GM12878 (cell line): ENCODE measurements around the gene TOPORS. TPM values are rescaled to one million over a fixed set of nuclear protein-coding genes. Genes with fewer than 3 reads are reported as not detected.

ENCODE experiments used
- ATF2 ChIP-seq: IDR thresholded peaks from 2 replicates; pipeline ENCODE4 v1.6.1; 2012; ENCODE audit warnings: low read length, inconsistent platforms
- BHLHE40 ChIP-seq, 2 experiments: fragments of 450-650 bp in 1 of 2; IDR thresholded peaks; 2 replicates each; pipeline ENCODE4 v1.6.1; 2011 to 2017; ENCODE audit warnings: low read depth in 2 of 2, borderline replicate concordance in 1 of 2, improper control_type of control experiment in 1 of 2, low read length in 1 of 2, mild to moderate bottlenecking in 1 of 2
- CBX5 ChIP-seq: sonication (generic); IDR thresholded peaks from 2 replicates; pipeline ENCODE4 v1.6.1; 2016; ENCODE audit warnings: low read depth, moderate library complexity, mild to moderate bottlenecking, inconsistent platforms
- FOS ChIP-seq: IDR thresholded peaks from 3 replicates; pipeline ENCODE4 v1.6.1; 2011; ENCODE audit warnings: borderline replicate concordance; ENCODE audit not compliant: insufficient read length; ENCODE audit errors: extremely low read depth
- GATAD2B ChIP-seq: fragments of 450-650 bp; conservative IDR thresholded peaks from 2 replicates; pipeline ENCODE4 v1.6.1; 2017; ENCODE audit warnings: low read depth, mild to moderate bottlenecking, moderate library complexity
- IKZF1 ChIP-seq: fragments of 450-650 bp; conservative IDR thresholded peaks from 2 replicates; pipeline ENCODE4 v1.6.1; 2017; ENCODE audit warnings: antibody characterized with exemption, mild to moderate bottlenecking
- IKZF2 ChIP-seq, 2 experiments: fragments of 450-650 bp; IDR thresholded peaks; 2 replicates each; pipeline ENCODE4 v1.6.1; 2017; ENCODE audit warnings: mild to moderate bottlenecking in 2 of 2, moderate library complexity in 2 of 2
- IRF3 ChIP-seq: fragments of 450-650 bp; IDR thresholded peaks from 2 replicates; pipeline ENCODE4 v1.6.1; 2014; ENCODE audit warnings: mild to moderate bottlenecking
- NBN ChIP-seq: fragments of 450-650 bp; IDR thresholded peaks from 2 replicates; pipeline ENCODE4 v1.6.1; 2016
- NR2C2 ChIP-seq: IDR thresholded peaks from 2 replicates; pipeline ENCODE4 v1.6.1; 2011; ENCODE audit warnings: borderline replicate concordance, low read depth; ENCODE audit not compliant: control insufficient read depth, insufficient read length
- POLR2AphosphoS2 ChIP-seq: IDR thresholded peaks from 2 replicates; pipeline ENCODE4 v1.6.1; 2011; ENCODE audit warnings: low read depth, mild to moderate bottlenecking, low read length, improper control_type of control experiment, moderate library complexity
- POU2F2 ChIP-seq: IDR thresholded peaks from 3 replicates; pipeline ENCODE4 v1.6.1; 2011; ENCODE audit warnings: low read depth, mild to moderate bottlenecking, low read length, borderline replicate concordance
- RELA ChIP-seq: fragments of 450-650 bp; IDR thresholded peaks from 2 replicates; pipeline ENCODE4 v1.8.0; 2014; ENCODE audit warnings: borderline replicate concordance; ENCODE audit not compliant: partially characterized antibody
- SPI1 ChIP-seq: IDR thresholded peaks from 2 replicates; pipeline ENCODE4 v1.6.1; 2011; ENCODE audit warnings: low read depth, mild to moderate bottlenecking, low read length, moderate library complexity, borderline replicate concordance; ENCODE audit not compliant: insufficient read depth
- SREBF1 ChIP-seq: IDR thresholded peaks from 2 replicates; pipeline ENCODE4 v1.6.1; 2012; ENCODE audit warnings: mild to moderate bottlenecking, low read length
- YBX1 ChIP-seq: fragments of 450-650 bp; IDR thresholded peaks from 2 replicates; pipeline ENCODE4 v1.6.1; 2016; ENCODE audit warnings: antibody characterized with exemption
- YY1 ChIP-seq: IDR thresholded peaks from 2 replicates; pipeline ENCODE4 v1.6.1; 2011; ENCODE audit warnings: low read depth, mild to moderate bottlenecking, low read length
- ZSCAN29 ChIP-seq: fragments of 450-650 bp; IDR thresholded peaks from 2 replicates; pipeline ENCODE4 v1.6.1; 2017; ENCODE audit warnings: mild to moderate bottlenecking, moderate library complexity
- polyA plus RNA-seq, 11 experiments: library from polyadenylated mRNA; depleted of rRNA in 4 of 11; unstranded in 6 of 11; stranded (reverse) in 5 of 11; fragments of >200 nt; fragmentation: Nextera tagmentation in 4 of 11; fragmentation: Illumina TruSeq in 1 of 11; extraction: Ambion mirVana in 4 of 11; extraction: Trizol in 1 of 11; gene quantifications; 1 replicate in 1 of 11; 2 replicates in 10 of 11; pipeline versions ENCODE4 v1.2.1 to v1.2.3, GENCODE V29; 2011 to 2016; ENCODE audit warnings: inconsistent platforms in 2 of 11, missing spikeins in 2 of 11, low read depth in 1 of 11
- total RNA-seq, 4 experiments: library from RNA; depleted of rRNA in 3 of 4; stranded (reverse); fragments of >200 nt in 3 of 4; fragmentation: Illumina TruSeq in 1 of 4; extraction: Trizol in 1 of 4; gene quantifications; 2 replicates each; pipeline versions ENCODE4 v1.2.1 to v1.2.3, GENCODE V29; 2013 to 2021
- TF ChIP-seq, protein P1 (sequence below): fragments of 450-650 bp; IDR thresholded peaks from 2 replicates; pipeline ENCODE4 v1.6.1; 2018; ENCODE audit warnings: mild to moderate bottlenecking, low read depth, moderate library complexity; ENCODE audit not compliant: partially characterized antibody
- TF ChIP-seq, protein P2 (sequence below): fragments of 150-350 bp; IDR thresholded peaks from 2 replicates; pipeline ENCODE4 v1.6.1; 2016; ENCODE audit warnings: low read depth, low read length
- TF ChIP-seq, protein P3 (sequence below): IDR thresholded peaks from 2 replicates; pipeline ENCODE4 v1.6.1; 2011; ENCODE audit warnings: borderline replicate concordance, low read depth, mild to moderate bottlenecking, moderate library complexity, mixed read lengths, low read length; ENCODE audit not compliant: insufficient read depth; ENCODE audit errors: extremely low read length

Gene TOPORS
- total and polyA plus RNA-seq, 10 of the 15 experiments (the other 5 are each of a cell fraction or from before 2014, with no cell fraction given) = 6.0 to 27.8 (median 14.3) TPM

GRCh38 chr9:32572900-32573523 lies 20.6 kb upstream of the TOPORS start, which contains the start of gene NDUFB6 (continued):
- TF ChIP-seq ATF2 (0 out of 2 replicates have a peak, but pooled peaks have one; percentile 53), IKZF1 (peak; percentile 79), SPI1 (no peak), ZSCAN29 (no peak), FOS (no peak), POU2F2 (no peak), NR2C2 (no peak), CBX5 (0 out of 2 replicates have a peak, but pooled peaks have one; percentile 61), GATAD2B (no peak), YY1 (peak; percentile 60), POLR2AphosphoS2 (peak; percentile 93), BHLHE40 (IDR thresholded peaks at IDR 0.05; ENCODE audit: borderline replicate concordance in 1 of 2, low read depth in 2 of 2, low read length in 1 of 2) (peak; percentile 19 to 40; a peak in 1 of 4 replicates), RELA (peak; percentile 19), IRF3 (no peak), YBX1 (no peak), SREBF1 (no peak), NBN (peak; percentile 94), IKZF2 (IDR thresholded peaks at IDR 0.05) (no peak)
- TF ChIP-seq, protein P1, sequence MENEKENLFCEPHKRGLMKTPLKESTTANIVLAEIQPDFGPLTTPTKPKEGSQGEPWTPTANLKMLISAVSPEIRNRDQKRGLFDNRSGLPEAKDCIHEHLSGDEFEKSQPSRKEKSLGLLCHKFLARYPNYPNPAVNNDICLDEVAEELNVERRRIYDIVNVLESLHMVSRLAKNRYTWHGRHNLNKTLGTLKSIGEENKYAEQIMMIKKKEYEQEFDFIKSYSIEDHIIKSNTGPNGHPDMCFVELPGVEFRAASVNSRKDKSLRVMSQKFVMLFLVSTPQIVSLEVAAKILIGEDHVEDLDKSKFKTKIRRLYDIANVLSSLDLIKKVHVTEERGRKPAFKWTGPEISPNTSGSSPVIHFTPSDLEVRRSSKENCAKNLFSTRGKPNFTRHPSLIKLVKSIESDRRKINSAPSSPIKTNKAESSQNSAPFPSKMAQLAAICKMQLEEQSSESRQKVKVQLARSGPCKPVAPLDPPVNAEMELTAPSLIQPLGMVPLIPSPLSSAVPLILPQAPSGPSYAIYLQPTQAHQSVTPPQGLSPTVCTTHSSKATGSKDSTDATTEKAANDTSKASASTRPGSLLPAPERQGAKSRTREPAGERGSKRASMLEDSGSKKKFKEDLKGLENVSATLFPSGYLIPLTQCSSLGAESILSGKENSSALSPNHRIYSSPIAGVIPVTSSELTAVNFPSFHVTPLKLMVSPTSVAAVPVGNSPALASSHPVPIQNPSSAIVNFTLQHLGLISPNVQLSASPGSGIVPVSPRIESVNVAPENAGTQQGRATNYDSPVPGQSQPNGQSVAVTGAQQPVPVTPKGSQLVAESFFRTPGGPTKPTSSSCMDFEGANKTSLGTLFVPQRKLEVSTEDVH = peak; percentile 80
- TF ChIP-seq, protein P2, sequence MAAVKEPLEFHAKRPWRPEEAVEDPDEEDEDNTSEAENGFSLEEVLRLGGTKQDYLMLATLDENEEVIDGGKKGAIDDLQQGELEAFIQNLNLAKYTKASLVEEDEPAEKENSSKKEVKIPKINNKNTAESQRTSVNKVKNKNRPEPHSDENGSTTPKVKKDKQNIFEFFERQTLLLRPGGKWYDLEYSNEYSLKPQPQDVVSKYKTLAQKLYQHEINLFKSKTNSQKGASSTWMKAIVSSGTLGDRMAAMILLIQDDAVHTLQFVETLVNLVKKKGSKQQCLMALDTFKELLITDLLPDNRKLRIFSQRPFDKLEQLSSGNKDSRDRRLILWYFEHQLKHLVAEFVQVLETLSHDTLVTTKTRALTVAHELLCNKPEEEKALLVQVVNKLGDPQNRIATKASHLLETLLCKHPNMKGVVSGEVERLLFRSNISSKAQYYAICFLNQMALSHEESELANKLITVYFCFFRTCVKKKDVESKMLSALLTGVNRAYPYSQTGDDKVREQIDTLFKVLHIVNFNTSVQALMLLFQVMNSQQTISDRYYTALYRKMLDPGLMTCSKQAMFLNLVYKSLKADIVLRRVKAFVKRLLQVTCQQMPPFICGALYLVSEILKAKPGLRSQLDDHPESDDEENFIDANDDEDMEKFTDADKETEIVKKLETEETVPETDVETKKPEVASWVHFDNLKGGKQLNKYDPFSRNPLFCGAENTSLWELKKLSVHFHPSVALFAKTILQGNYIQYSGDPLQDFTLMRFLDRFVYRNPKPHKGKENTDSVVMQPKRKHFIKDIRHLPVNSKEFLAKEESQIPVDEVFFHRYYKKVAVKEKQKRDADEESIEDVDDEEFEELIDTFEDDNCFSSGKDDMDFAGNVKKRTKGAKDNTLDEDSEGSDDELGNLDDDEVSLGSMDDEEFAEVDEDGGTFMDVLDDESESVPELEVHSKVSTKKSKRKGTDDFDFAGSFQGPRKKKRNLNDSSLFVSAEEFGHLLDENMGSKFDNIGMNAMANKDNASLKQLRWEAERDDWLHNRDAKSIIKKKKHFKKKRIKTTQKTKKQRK = no peak
- TF ChIP-seq, protein P3, sequence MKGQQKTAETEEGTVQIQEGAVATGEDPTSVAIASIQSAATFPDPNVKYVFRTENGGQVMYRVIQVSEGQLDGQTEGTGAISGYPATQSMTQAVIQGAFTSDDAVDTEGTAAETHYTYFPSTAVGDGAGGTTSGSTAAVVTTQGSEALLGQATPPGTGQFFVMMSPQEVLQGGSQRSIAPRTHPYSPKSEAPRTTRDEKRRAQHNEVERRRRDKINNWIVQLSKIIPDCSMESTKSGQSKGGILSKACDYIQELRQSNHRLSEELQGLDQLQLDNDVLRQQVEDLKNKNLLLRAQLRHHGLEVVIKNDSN = no peak
